Prostate gland (tissue), 2 donors: ENCODE measurements around the gene ZNF598. TPM values are rescaled to one million over a fixed set of nuclear protein-coding genes. Genes with fewer than 3 reads are reported as not detected.

Experiments
- DNase-seq: peaks from one replicate; pipeline ENCODE4 v3.0.0-alpha.2; 2019; ENCODE audit warnings: low spot score
- H3K27ac ChIP-seq, 2 donors: fragments of 200-600 bp; sonication (generic); 2 replicates each; pipeline ENCODE4 v1.5.1; 2017 to 2019
- H3K27me3 ChIP-seq: fragments of 200-600 bp; sonication (generic); replicated peaks from 2 replicates; pipeline ENCODE4 v1.5.1; 2019; ENCODE audit not compliant: insufficient read depth
- H3K36me3 ChIP-seq, 2 donors: fragments of 200-600 bp; sonication (generic); 1 replicate in 1 of 2; 2 replicates in 1 of 2; pipeline versions ENCODE4 v1.5.1 to v1.8.1; 2017 to 2019
- H3K4me1 ChIP-seq: fragments of 200-600 bp; sonication (generic); replicated peaks from 2 replicates; pipeline ENCODE4 v1.5.1; 2019
- H3K4me3 ChIP-seq, 2 donors: fragments of 200-600 bp; sonication (generic); 2 replicates each; pipeline ENCODE4 v1.5.1; 2017 to 2019
- H3K9me3 ChIP-seq: fragments of 200-600 bp; sonication (generic); 2 replicates; pipeline ENCODE4 v1.5.1; 2017
- CTCF ChIP-seq, 4 experiments: fragments of 200-600 bp in 2 of 4; fragments of 450-650 bp in 2 of 4; sonication (generic) in 2 of 4; IDR thresholded peaks; 1 replicate in 3 of 4; 2 replicates in 1 of 4; pipeline ENCODE4 v1.5.1; 2016 to 2019; ENCODE audit warnings: antibody characterized with exemption in 4 of 4, mild to moderate bottlenecking in 2 of 4, moderate library complexity in 2 of 4
- POLR2A ChIP-seq: fragments of 450-650 bp; IDR thresholded peaks from one replicate; pipeline ENCODE4 v1.6.1; 2016; ENCODE audit warnings: antibody characterized with exemption, mild to moderate bottlenecking
- POLR2AphosphoS5 ChIP-seq: sonication (generic); formaldehyde crosslinking; IDR thresholded peaks from one replicate; pipeline ENCODE4 v1.6.1; 2017; ENCODE audit warnings: antibody characterized with exemption
- WGBS: methylation state at CpG from one replicate; pipeline ENCODE4 v1.1.5; 2018; 5-methylcytosine and 5-hydroxymethylcytosine counted together
- intact Hi-C: fragments of 100-400 bp; cut with DNase I; formaldehyde crosslinking; loops from one replicate; pipeline ENCODE4 v1.14.2; 2022
- total RNA-seq, 2 donors: library from RNA; depleted of rRNA; stranded (reverse); fragments of >200 nt; gene quantifications; one replicate each; pipeline ENCODE4 v1.1.0, GENCODE V29; 2016

ZNF598 gene
- total RNA-seq, 2 donors from 2014 or later, result 30.7 to 74.3 TPM

- H3K9me3 ChIP-seq, result no peaks in the 10 kb centered on the region
- H3K4me1 ChIP-seq, result no peaks in the 10 kb centered on the region
- H3K4me3 ChIP-seq, result no peak overlapping the region
- TF ChIP-seq POLR2A, result no peak
- no peak for TF ChIP-seq CTCF (IDR thresholded peaks at IDR 0.05)
- TF ChIP-seq POLR2AphosphoS5, result no peak
- intact Hi-C loops, result no loop called here
- no peaks in the 10 kb centered on the region for H3K27me3 ChIP-seq
- no peak for DNase-seq
- H3K27ac ChIP-seq, result no peak overlapping the region
- H3K36me3 ChIP-seq, result peaks cover 6 to 7% of the 10 kb centered on the region in 2 donors
- 32% methylated on average over 14 of the region's 16 CpGs for WGBS
These were observed 28.9 kb downstream of the ZNF598 start for GRCh38 chr16:1980770-1981087.

GRCh38 chr16:1980030-1980769 is 29.4 kb downstream of the ZNF598 start:
- intact Hi-C loops, result no loop called here
- H3K36me3 ChIP-seq, result peaks cover 9 to 11% of the 10 kb centered on the region in 2 donors
- H3K27ac ChIP-seq, result no peak overlapping the region
- no peak overlapping the region for H3K4me3 ChIP-seq
- no peaks in the 10 kb centered on the region for H3K27me3 ChIP-seq
- H3K9me3 ChIP-seq, result no peaks in the 10 kb centered on the region
- H3K4me1 ChIP-seq, result no peaks in the 10 kb centered on the region
- 11% methylated on average over 40 of the region's 53 CpGs for WGBS
- TF ChIP-seq POLR2AphosphoS5 (no peak), CTCF (IDR thresholded peaks at IDR 0.05) (no peak), POLR2A (no peak)
- no peak for DNase-seq

- Histone ChIP-seq H3K36me3 (peaks cover 11% of the 10 kb centered on the region in 2 donors), H3K4me3 (peak overlapping the region; percentile 15 to 35)
These were observed 30.2 kb downstream of the ZNF598 start for GRCh38 chr16:1979271-1980029.

GRCh38 chr16:1978476-1979120 is 31.0 kb downstream of the ZNF598 start:
- peak overlapping the region; percentile 15 to 35 for H3K4me3 ChIP-seq
- WGBS, result 71% methylated on average over 37 of the region's 37 CpGs
- peak overlapping the region; percentile 52 to 77 for H3K27ac ChIP-seq
- no peaks in the 10 kb centered on the region for H3K4me1 ChIP-seq
- no peaks in the 10 kb centered on the region for H3K9me3 ChIP-seq
- intact Hi-C loops, result no loop called here
- TF ChIP-seq POLR2AphosphoS5 (peak; percentile 44), POLR2A (no peak)
- DNase-seq, result peak; percentile 66
- H3K27me3 ChIP-seq, result no peaks in the 10 kb centered on the region
- H3K36me3 ChIP-seq, result peaks cover 11 to 13% of the 10 kb centered on the region in 2 donors

More at GRCh38 chr16:1979271-1980029, 30.2 kb downstream of the ZNF598 start:
- DNase-seq, result peak; percentile 75
- TF ChIP-seq CTCF (IDR thresholded peaks at IDR 0.05) (no peak), POLR2A (no peak), POLR2AphosphoS5 (peak; percentile 26)
- no peaks in the 10 kb centered on the region for H3K9me3 ChIP-seq
- no peaks in the 10 kb centered on the region for H3K4me1 ChIP-seq
- H3K27ac ChIP-seq, result peak overlapping the region; percentile 52 to 77
- H3K27me3 ChIP-seq, result no peaks in the 10 kb centered on the region
- intact Hi-C loops, result no loop called here
- WGBS, result 47% methylated on average over 70 of the region's 70 CpGs

- Histone ChIP-seq H3K36me3 (peaks cover 11 to 13% of the 10 kb centered on the region in 2 donors), H3K27me3 (no peaks in the 10 kb centered on the region), H3K4me3 (no peak overlapping the region), H3K9me3 (no peaks in the 10 kb centered on the region), H3K4me1 (peaks cover 2% of the 10 kb centered on the region), H3K27ac (peak overlapping the region in 1 of 2 donors; percentile 77)
- 92% methylated on average over 18 of the region's 18 CpGs for WGBS
- DNase-seq, result no peak
- TF ChIP-seq POLR2AphosphoS5, result no peak
- no peak for TF ChIP-seq POLR2A
- no peak for TF ChIP-seq CTCF (IDR thresholded peaks at IDR 0.05)
- intact Hi-C loops, result no loop called here
These were observed 31.7 kb downstream of the ZNF598 start for GRCh38 chr16:1977875-1978268.
